ENCODE results near the gene OR10A6. TPM values are rescaled to one million over a fixed set of nuclear protein-coding genes. Genes with fewer than 3 reads are reported as not detected.

The OR10A6 gene
- total RNA-seq, 1 donor from 2014 or later: not detected

DNA sequence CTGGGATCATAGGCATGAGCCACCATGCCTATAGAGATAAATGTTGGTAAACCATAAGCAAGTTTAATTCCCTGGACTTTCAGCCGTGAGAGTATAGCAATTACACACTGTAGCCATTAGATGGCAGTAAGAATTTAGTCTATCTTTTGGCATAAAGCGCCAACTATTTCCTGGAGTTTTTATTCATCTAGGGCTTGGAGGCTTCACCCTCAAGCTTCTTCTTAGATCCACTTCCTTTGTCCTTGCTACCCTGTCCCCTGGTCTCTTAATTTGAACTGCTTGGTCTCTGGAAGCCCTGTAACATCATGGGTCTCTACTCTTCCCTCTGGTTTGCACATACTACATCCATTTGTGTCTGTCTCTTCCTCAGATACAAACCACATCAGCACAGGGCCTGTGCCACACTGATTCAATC, 38.2 kb downstream of the OR10A6 start:
- Histone ChIP-seq H3K9me3 (no peaks in the 10 kb centered on the region), H3K27ac (no peak overlapping the region), H3K27me3 (ENCODE audit: low read depth) (no peaks in the 10 kb centered on the region), H3K36me3 (no peaks in the 10 kb centered on the region), H3K4me3 (no peak overlapping the region), H3K4me1 (peaks cover 13% of the 10 kb centered on the region)
- intact Hi-C loops (cut with DNase I): loop anchor here (5.0 kb wide), 1 partner anchor 94 kb away; the partner anchor contains the start of gene EIF3F
- ATAC-seq (peak; percentile 78 to 84), DNase-seq (no peak)
- TF ChIP-seq, protein P1, sequence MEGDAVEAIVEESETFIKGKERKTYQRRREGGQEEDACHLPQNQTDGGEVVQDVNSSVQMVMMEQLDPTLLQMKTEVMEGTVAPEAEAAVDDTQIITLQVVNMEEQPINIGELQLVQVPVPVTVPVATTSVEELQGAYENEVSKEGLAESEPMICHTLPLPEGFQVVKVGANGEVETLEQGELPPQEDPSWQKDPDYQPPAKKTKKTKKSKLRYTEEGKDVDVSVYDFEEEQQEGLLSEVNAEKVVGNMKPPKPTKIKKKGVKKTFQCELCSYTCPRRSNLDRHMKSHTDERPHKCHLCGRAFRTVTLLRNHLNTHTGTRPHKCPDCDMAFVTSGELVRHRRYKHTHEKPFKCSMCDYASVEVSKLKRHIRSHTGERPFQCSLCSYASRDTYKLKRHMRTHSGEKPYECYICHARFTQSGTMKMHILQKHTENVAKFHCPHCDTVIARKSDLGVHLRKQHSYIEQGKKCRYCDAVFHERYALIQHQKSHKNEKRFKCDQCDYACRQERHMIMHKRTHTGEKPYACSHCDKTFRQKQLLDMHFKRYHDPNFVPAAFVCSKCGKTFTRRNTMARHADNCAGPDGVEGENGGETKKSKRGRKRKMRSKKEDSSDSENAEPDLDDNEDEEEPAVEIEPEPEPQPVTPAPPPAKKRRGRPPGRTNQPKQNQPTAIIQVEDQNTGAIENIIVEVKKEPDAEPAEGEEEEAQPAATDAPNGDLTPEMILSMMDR (IDR thresholded peaks at IDR 0.05): peak; percentile 66

DNA sequence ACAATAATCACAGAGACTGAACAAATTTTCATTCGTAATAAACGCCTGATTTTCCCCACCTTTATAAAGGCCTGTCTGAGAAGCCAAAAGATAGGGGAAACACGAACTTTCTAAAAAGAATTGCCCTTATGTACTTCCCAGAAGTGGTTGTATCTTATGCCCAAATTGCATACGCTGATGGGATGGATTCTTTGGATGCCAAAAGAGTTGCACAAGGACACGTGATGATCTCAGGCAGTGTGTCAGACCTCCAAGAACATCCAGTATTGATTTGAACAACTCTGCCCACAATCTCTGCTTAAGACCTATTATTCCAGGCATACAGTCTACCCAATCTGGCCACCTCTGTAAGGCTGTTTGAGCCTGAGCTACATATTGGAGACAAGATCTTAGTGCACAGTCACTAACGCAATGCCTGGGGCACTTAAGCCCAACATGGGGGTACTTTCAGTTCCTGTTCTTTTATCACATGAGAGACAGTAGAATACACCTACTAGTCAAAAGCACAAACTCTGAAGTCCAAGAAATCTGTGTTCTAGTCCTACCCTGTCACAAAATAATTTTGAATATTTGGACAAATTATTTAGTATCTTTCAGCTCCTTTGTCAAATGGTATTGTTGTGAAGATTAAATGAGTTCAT, 38.9 kb downstream of the OR10A6 start:
- intact Hi-C loops (cut with DNase I): loop anchor here (5.0 kb wide), 1 partner anchor 95 kb away; the partner anchor contains the start of gene EIF3F
- peak in 1 of 2 donors; percentile 23 for ATAC-seq
- H3K27ac ChIP-seq: no peak overlapping the region

DNA sequence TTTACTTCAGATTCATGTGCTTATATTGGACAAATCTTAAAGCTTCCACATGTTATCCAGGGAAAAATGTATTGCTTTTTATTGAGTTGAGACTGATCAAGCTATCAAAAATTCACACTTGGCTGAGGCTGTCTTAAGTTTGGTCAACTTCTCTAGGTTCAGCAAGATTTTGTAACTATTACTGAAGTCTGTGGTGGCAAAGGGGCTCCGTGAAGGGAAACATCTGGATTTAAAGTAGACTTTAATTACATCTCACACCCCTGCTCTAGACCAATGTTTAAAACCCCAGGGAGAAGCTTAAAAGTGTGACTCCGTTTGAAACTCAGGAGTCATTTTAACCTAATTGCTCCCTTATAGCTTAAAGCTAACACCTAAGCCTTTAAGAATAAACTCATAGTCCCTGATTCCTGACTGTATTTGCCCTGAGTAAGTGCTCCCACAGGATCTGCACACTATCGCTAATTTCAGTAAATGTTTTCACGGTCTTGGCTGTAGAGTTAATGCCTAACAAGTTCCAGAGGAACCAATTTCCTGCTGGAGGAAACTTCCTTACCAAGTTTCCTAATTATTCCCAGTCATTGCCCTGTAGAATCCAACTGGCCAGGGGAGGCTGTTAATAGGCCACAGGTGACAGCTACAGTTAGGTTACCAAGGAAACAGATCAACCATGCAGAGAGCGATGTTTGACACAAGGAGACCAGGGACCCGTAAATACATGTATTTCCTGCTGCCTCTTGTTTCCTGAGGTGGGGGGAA, 40.5 kb downstream of the OR10A6 start:
- H3K4me3 ChIP-seq: no peak overlapping the region
- ATAC-seq (no peak), DNase-seq (no peak)
- H3K9me3 ChIP-seq: no peaks in the 10 kb centered on the region
- H3K36me3 ChIP-seq: no peaks in the 10 kb centered on the region
- intact Hi-C loops (cut with DNase I): loop anchor here (5.0 kb wide), 1 partner anchor 97 kb away; the partner anchor contains the start of gene EIF3F
- H3K27ac ChIP-seq: no peak overlapping the region
- peaks cover 13% of the 10 kb centered on the region for H3K4me1 ChIP-seq
- TF ChIP-seq, protein P1 (IDR thresholded peaks at IDR 0.05): no peak
- no peaks in the 10 kb centered on the region for H3K27me3 ChIP-seq (ENCODE audit: low read depth)

More for the DNA sequence above, 38.9 kb downstream of the OR10A6 start:
- Histone ChIP-seq H3K36me3 (no peaks in the 10 kb centered on the region), H3K9me3 (no peaks in the 10 kb centered on the region), H3K4me1 (peaks cover 13% of the 10 kb centered on the region), H3K27me3 (ENCODE audit: low read depth) (no peaks in the 10 kb centered on the region), H3K4me3 (no peak overlapping the region)
- no peak for DNase-seq
- TF ChIP-seq, protein P1 (IDR thresholded peaks at IDR 0.05): no peak

DNA sequence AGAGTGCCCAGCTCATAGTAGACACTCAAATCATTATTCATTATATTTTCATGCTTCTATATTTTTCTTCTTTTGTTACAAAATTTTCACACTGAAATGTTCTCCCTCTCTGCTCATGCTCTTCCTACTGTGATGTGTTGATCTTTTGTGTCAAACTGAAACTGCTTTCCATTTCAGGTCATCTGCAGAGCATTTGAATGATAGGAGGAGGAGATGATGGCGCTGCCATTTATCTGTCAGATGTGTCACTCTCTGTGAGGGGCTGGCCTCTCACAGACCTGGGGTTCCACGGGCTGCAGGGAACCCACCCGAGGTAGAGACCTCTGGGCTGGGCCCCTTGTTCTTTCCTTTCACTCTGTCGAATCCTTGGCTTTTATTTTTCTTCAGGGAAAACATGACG, 41.1 kb downstream of the OR10A6 start:
- DNase-seq: no peak
- no peak for ATAC-seq
- no peaks in the 10 kb centered on the region for H3K9me3 ChIP-seq
- TF ChIP-seq, protein P1 (IDR thresholded peaks at IDR 0.05): no peak
- no peaks in the 10 kb centered on the region for H3K27me3 ChIP-seq (ENCODE audit: low read depth)
- no peaks in the 10 kb centered on the region for H3K36me3 ChIP-seq
- peaks cover 13% of the 10 kb centered on the region for H3K4me1 ChIP-seq
- H3K4me3 ChIP-seq: no peak overlapping the region
- no peak overlapping the region for H3K27ac ChIP-seq
- intact Hi-C loops (cut with DNase I): loop anchor here (5.0 kb wide), 1 partner anchor 97 kb away; the partner anchor contains the start of gene EIF3F

DNA sequence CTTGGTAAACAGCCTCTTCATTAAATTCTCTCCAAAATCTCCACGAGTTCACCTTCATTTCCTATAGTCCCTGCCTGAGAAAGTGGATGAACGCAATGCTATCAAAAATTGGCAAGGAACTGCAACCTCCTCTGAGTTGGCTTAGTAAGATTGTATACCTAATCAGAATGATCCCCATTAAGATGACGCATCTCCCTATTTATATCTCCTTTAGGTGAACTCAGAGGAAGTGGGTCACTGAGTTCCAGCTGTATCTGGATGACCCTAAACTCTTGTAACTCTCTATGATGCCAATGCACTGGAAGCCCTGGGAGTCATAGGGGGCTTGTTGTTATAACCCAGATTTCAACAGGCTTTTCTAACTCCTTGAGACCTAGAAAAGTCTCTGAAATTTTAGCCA, 48.2 kb downstream of the OR10A6 start:
- no peak for ATAC-seq
- H3K27ac ChIP-seq: no peak overlapping the region
- H3K9me3 ChIP-seq: no peaks in the 10 kb centered on the region
- H3K36me3 ChIP-seq: no peaks in the 10 kb centered on the region
- TF ChIP-seq, protein P1 (IDR thresholded peaks at IDR 0.05): no peak
- no peaks in the 10 kb centered on the region for H3K27me3 ChIP-seq (ENCODE audit: low read depth)
- no peak overlapping the region for H3K4me3 ChIP-seq
- intact Hi-C loops (cut with DNase I): no loop called here
- no peaks in the 10 kb centered on the region for H3K4me1 ChIP-seq
- no peak for DNase-seq

Other genes with a start within 250 kb of the OR10A6 start
- gene OVCH2, start 224.8 kb downstream of the OR10A6 start, total RNA-seq: 7.4 TPM
- gene OR5P2, start 134.3 kb downstream of the OR10A6 start, total RNA-seq: 2.2 TPM
- gene OR5P3, start 100.4 kb downstream of the OR10A6 start, total RNA-seq: 2.5 TPM
- not detected for gene OR10A3, start 10.4 kb upstream of the OR10A6 start, total RNA-seq
- gene NLRP10, start 34.2 kb upstream of the OR10A6 start, total RNA-seq: not detected
- 201 TPM for gene EIF3F, start 56.1 kb upstream of the OR10A6 start, total RNA-seq
- 5.2 TPM for gene TUB, start 149.9 kb upstream of the OR10A6 start, total RNA-seq
- gene RIC3, start 237.8 kb upstream of the OR10A6 start, total RNA-seq: 12.7 TPM